BE2C (cell line): ENCODE measurements around the gene NCF2.

Source experiments
- DNase-seq: peaks from one replicate; pipeline ENCODE4 v3.0.0-alpha.2; 2020
- H3K27me3 ChIP-seq: fragments of 250-450 bp; sonication (Bioruptor Pico); 2 replicates; pipeline ENCODE4 v1.5.1; 2020; ENCODE audit warnings: mild to moderate bottlenecking
- H3K36me3 ChIP-seq: fragments of 250-450 bp; sonication (Bioruptor Pico); 2 replicates; pipeline ENCODE4 v1.5.1; 2020; ENCODE audit warnings: mild to moderate bottlenecking
- H3K4me1 ChIP-seq: fragments of 250-450 bp; sonication (Bioruptor Pico); 2 replicates; pipeline ENCODE4 v1.5.1; 2020
- H3K4me3 ChIP-seq: 2 replicates; pipeline ENCODE4 v1.5.1; 2011; ENCODE audit warnings: low read depth, low read length
- H3K9me3 ChIP-seq: fragments of 250-450 bp; sonication (Bioruptor Pico); 2 replicates; pipeline ENCODE4 v1.5.1; 2020
- TF ChIP-seq, protein P1 (sequence below): IDR thresholded peaks from 2 replicates; pipeline ENCODE4 v1.5.1; 2012; ENCODE audit warnings: mild to moderate bottlenecking, low read depth, low read length

The NCF2 gene

DNA sequence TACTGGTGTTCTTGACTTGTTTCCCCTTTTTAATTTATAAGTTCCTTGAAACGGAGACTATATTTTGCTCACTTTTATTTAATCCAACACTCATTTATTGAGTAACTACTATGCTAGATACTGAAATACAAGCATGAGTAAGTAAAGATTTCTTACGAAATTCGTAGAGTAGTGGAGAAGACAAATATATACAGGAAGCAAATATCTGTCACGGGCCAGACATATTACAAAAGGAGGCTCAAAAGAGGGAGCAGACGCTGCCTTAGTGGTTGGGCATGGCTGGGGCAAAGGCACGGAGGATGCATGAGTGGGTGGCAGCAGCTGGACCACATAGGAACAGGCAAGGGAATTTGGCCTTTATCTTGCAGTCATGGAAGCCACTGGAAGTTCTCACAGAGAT, 6.8 kb downstream of the NCF2 start:
- Histone ChIP-seq H3K4me3 (no peak overlapping the region), H3K27me3 (no peaks in the 10 kb centered on the region), H3K9me3 (no peaks in the 10 kb centered on the region), H3K36me3 (no peaks in the 10 kb centered on the region), H3K4me1 (no peaks in the 10 kb centered on the region)
- TF ChIP-seq, protein P1, sequence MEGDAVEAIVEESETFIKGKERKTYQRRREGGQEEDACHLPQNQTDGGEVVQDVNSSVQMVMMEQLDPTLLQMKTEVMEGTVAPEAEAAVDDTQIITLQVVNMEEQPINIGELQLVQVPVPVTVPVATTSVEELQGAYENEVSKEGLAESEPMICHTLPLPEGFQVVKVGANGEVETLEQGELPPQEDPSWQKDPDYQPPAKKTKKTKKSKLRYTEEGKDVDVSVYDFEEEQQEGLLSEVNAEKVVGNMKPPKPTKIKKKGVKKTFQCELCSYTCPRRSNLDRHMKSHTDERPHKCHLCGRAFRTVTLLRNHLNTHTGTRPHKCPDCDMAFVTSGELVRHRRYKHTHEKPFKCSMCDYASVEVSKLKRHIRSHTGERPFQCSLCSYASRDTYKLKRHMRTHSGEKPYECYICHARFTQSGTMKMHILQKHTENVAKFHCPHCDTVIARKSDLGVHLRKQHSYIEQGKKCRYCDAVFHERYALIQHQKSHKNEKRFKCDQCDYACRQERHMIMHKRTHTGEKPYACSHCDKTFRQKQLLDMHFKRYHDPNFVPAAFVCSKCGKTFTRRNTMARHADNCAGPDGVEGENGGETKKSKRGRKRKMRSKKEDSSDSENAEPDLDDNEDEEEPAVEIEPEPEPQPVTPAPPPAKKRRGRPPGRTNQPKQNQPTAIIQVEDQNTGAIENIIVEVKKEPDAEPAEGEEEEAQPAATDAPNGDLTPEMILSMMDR: no peak
- no peak for DNase-seq

DNA sequence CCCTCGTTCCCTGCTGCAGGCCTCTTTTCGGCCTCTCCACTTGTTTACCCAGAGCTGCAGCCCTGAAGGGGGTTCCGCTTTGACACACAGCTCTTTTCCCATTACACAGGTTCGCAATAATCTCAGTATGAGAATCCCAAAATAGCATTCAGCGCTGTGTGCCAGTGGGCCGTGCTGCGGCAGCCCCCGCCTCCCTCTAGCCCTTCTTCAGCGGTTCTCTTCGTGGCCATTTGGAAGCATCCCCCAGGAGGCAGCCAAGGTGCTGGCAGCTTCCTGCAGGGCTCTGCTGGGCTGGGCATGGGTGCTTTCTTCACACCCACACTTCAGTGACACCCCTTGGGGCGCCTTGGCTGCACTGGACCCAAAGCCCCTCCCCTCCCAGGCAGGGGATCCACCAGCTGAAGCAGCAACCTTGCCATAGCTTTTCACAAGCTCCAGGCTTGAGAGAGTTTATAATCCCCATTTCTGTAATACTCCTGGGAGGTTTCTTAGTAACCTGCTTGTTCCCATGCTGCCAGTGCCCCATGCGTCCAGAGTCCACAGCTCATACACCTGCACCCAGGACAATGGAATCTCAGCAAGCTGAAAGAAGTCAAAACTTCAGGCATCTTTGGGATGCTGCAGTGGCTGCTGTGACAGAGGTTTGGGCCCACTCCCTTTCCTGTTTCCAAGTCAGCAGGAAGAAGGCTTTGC, 8.1 kb downstream of the NCF2 start:
- Histone ChIP-seq H3K9me3 (no peaks in the 10 kb centered on the region), H3K4me1 (no peaks in the 10 kb centered on the region), H3K4me3 (no peak overlapping the region), H3K36me3 (no peaks in the 10 kb centered on the region), H3K27me3 (no peaks in the 10 kb centered on the region)
- DNase-seq: no peak
- TF ChIP-seq, protein P1: no peak

DNA sequence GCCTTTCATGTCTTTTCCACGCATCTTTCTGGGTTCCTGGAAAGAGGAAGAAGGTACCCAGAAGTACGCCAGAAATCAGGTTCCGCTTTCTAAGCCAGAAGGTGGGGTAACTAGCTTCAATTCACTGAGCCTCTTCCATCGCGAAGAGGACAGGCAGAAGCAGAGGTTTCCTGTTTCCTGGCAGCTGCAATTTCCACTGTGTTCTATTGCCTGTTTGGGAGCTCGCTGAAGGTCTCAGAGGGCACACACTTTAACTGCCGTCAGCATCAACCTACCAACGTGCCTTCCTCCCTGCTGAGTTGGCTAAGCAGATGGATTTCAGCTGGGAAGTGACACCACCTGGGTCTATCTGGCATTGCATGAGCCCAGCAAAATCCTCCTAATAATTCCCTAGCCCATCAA, 10.0 kb downstream of the NCF2 start:
- no peaks in the 10 kb centered on the region for H3K27me3 ChIP-seq
- TF ChIP-seq, protein P1: peak; percentile 60
- H3K36me3 ChIP-seq: no peaks in the 10 kb centered on the region
- no peak overlapping the region for H3K4me3 ChIP-seq
- no peaks in the 10 kb centered on the region for H3K9me3 ChIP-seq
- H3K4me1 ChIP-seq: no peaks in the 10 kb centered on the region
- DNase-seq: peak; percentile 46

DNA sequence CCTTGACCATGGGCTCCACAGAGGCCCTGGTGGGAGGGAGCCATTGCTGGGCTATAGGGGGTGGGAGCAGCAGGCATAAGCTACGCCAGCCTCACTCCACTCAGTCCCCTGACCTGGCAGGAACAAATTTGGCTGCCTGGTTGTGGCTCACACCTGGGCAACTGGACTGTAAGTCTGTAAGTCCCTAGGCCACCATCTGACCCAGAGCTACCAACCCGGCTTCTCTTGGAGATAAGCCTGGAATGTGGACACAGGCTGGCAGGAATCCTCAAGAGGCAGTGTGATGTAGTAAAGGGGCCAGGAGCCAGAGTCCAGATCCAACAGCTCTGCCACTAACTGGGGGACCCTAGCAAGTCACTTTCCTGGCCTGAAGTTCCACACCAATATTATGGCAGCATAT, 11.4 kb downstream of the NCF2 start:
- Histone ChIP-seq H3K36me3 (no peaks in the 10 kb centered on the region), H3K27me3 (no peaks in the 10 kb centered on the region), H3K4me1 (no peaks in the 10 kb centered on the region), H3K9me3 (no peaks in the 10 kb centered on the region), H3K4me3 (no peak overlapping the region)
- no peak for DNase-seq
- TF ChIP-seq, protein P1: no peak

DNA sequence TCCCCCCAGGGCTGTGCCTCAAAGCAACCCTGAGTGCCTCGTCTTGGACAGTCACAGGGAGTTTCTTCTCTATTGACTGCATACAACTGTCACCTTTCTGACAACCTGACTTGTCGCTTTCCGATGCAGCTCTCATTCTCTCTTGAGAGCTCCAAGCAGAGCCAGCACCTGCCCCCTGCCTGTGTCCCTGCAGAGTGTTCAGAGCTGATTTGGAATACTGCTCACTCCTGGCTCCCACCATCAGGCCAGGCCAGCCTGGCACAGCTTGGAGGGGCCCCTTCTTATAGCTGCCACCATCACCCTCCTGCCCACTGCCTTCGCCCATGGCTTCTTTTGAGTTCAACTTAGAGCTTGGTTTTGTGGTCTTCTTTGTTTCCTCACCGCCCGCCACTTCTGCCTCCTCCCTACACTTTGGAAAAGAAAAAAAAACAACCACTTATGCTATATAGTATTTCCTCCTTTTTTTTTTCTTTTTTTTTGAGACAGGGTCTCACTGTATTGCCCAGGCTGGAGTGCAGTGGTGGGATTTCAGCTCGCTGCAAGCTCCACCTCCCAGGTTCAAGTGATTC, 12.3 kb downstream of the NCF2 start:
- H3K4me3 ChIP-seq: no peak overlapping the region
- H3K27me3 ChIP-seq: no peaks in the 10 kb centered on the region
- no peaks in the 10 kb centered on the region for H3K36me3 ChIP-seq
- H3K9me3 ChIP-seq: no peaks in the 10 kb centered on the region
- H3K4me1 ChIP-seq: no peaks in the 10 kb centered on the region
- TF ChIP-seq, protein P1: no peak
- DNase-seq: no peak

DNA sequence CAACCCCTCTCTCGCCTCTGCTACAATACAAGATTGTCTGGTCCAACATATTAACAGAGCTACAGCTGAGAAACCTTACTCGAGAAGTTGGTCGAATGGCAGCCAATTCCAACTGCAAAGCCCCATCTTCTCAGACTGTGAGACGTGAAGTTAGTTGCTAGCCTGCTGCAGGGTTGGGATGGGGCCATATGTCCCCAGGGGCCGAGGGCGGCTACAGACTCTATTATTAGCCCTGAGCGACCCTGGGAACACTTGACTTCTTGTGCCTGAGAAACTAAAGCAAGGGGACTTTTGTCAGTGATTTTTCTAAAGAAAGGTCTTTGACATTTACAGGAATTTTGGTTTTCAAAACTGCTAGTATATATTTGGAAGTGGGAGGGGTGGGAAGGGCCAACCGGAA, 13.7 kb downstream of the NCF2 start:
- no peaks in the 10 kb centered on the region for H3K36me3 ChIP-seq
- H3K9me3 ChIP-seq: no peaks in the 10 kb centered on the region
- no peak overlapping the region for H3K4me3 ChIP-seq
- TF ChIP-seq, protein P1: no peak
- H3K4me1 ChIP-seq: no peaks in the 10 kb centered on the region
- H3K27me3 ChIP-seq: no peaks in the 10 kb centered on the region
- DNase-seq: no peak
